K562 (cell line): Measurements from ENCODE around the gene CHRNB1. TPM values are rescaled to one million over a fixed set of nuclear protein-coding genes. Genes with fewer than 3 reads are reported as not detected.

Experiments used
- ATAC-seq: fragments of 200-7000 bp; cut with Tn5 transposase; 3 replicates; pipeline ENCODE4 v1.9.1; 2020; ENCODE audit warnings: moderate library complexity
- BruUV-seq: library from RNA; stranded (reverse); fragments of 400-500 nt; replicated peaks from 2 replicates; lab custom pipeline; 2021; lab: Mats Ljungman, UMichigan
- CTCF ChIA-PET: fragments of 300-600 bp; formaldehyde crosslinking; extraction: SDS; loops from one replicate; lab custom pipeline; 2021; ENCODE audit warnings: low intra/inter-chr PET ratio; lab: Yijun Ruan, JAX
- POLR2A ChIA-PET: fragments of 300-600, 350-650 bp; sonication (Branson Sonifier 250); formaldehyde crosslinking; extraction: SDS; loops from one replicate; lab custom pipeline; 2021; ENCODE audit warnings: antibody characterized with exemption, inconsistent platforms; lab: Yijun Ruan, JAX
- DNase-seq, 4 experiments: peaks; one replicate each; pipeline versions ENCODE4 v3.0.0 to v3.0.0-alpha.2; 2011 to 2018; ENCODE audit warnings: low spot score in 3 of 4, mixed read lengths in 3 of 4; ENCODE audit errors: extremely low read depth in 1 of 4
- FAIRE-seq: peaks from 2 replicates; lab custom pipeline; 2011; peaks lifted over from hg19 to GRCh38; lab: Jason Lieb, UNC
- H2AFZ ChIP-seq: 2 replicates; pipeline ENCODE4 v1.6.0; 2011; ENCODE audit warnings: low read depth, low read length, control low read depth, inconsistent platforms
- H3K27ac ChIP-seq: fragments of 200-600 bp; 3 replicates; pipeline ENCODE4 v1.8.0; 2011; ENCODE audit warnings: low read depth, mild to moderate bottlenecking, control low read depth, inconsistent platforms, low read length, moderate library complexity, mixed read lengths; ENCODE audit errors: extremely low read depth
- H3K27me3 ChIP-seq, 2 experiments: fragments of 300-600 bp in 1 of 2; 2 replicates in 1 of 2; 3 replicates in 1 of 2; pipeline versions ENCODE4 v1.6.0 to v1.8.0; 2011; ENCODE audit warnings: inconsistent platforms in 2 of 2, low read length in 2 of 2, mild to moderate bottlenecking in 1 of 2, mixed read lengths in 1 of 2, moderate library complexity in 1 of 2; ENCODE audit not compliant: control insufficient read depth in 2 of 2, insufficient read depth in 2 of 2
- H3K36me3 ChIP-seq: fragments of 300-600 bp; 3 replicates; pipeline ENCODE4 v1.8.0; 2011; ENCODE audit warnings: mild to moderate bottlenecking, low read length, inconsistent platforms; ENCODE audit not compliant: control insufficient read depth, insufficient read depth
- H3K4me1 ChIP-seq, 2 experiments: fragments of 200-600 bp in 1 of 2; replicated peaks in 1 of 2; 2 replicates in 1 of 2; 3 replicates in 1 of 2; pipeline versions ENCODE4 v1.5.1 to v1.8.0; 2011; ENCODE audit warnings: inconsistent platforms in 2 of 2, low read length in 2 of 2, mild to moderate bottlenecking in 1 of 2, mixed read lengths in 1 of 2, moderate library complexity in 1 of 2; ENCODE audit not compliant: control insufficient read depth in 2 of 2, insufficient read depth in 2 of 2
- H3K4me2 ChIP-seq: 2 replicates; pipeline ENCODE4 v1.6.1; 2011; ENCODE audit warnings: low read length, control low read depth, inconsistent platforms, mixed read lengths; ENCODE audit not compliant: insufficient read depth
- H3K4me3 ChIP-seq: fragments of 200-600 bp; sonication (generic), shearing (Covaris generic); 2 replicates; pipeline ENCODE4 v1.5.1; 2016; ENCODE audit warnings: control low read depth, inconsistent platforms
- H3K79me2 ChIP-seq: fragments of 200-600 bp; 3 replicates; pipeline ENCODE4 v1.8.0; 2011; ENCODE audit warnings: low read length, inconsistent platforms; ENCODE audit not compliant: control insufficient read depth, insufficient read depth
- H3K9ac ChIP-seq, 2 experiments: 2 replicates each; pipeline versions ENCODE4 v1.6.0 to v1.6.1; 2011; ENCODE audit warnings: low read depth in 2 of 2, low read length in 2 of 2, control low read depth in 1 of 2, inconsistent platforms in 1 of 2, mild to moderate bottlenecking in 1 of 2, mixed read lengths in 1 of 2; ENCODE audit not compliant: insufficient read depth in 1 of 2
- H3K9me1 ChIP-seq: one replicate; pipeline ENCODE4 v1.6.0; 2011; ENCODE audit warnings: inconsistent platforms, mild to moderate bottlenecking, low read length, moderate library complexity; ENCODE audit not compliant: control insufficient read depth, insufficient read depth
- H3K9me3 ChIP-seq: replicated peaks from 2 replicates; pipeline ENCODE4 v1.5.1; 2011; ENCODE audit warnings: low read depth, low read length, inconsistent platforms; ENCODE audit not compliant: control insufficient read depth, insufficient read depth
- H4K20me1 ChIP-seq: replicated peaks from 2 replicates; pipeline ENCODE4 v1.6.1; 2011; ENCODE audit warnings: low read length, inconsistent platforms, mixed read lengths; ENCODE audit not compliant: control insufficient read depth, insufficient read depth
- ARID4B ChIP-seq: sonication (generic); formaldehyde crosslinking; IDR thresholded peaks from 2 replicates; pipeline ENCODE4 v1.8.0; 2022; ENCODE audit warnings: mild to moderate bottlenecking, missing genetic modification reagents
- RBM25 ChIP-seq: fragments of 200-400 bp; formaldehyde crosslinking; IDR thresholded peaks from 2 replicates; pipeline ENCODE4 v1.6.1; 2018; ENCODE audit warnings: low read length, low read depth, moderate library complexity; ENCODE audit not compliant: severe bottlenecking
- ZFP36 ChIP-seq: fragments of 150-350 bp; IDR thresholded peaks from 2 replicates; pipeline ENCODE4 v1.6.1; 2018; ENCODE audit warnings: low read length, low read depth; ENCODE audit not compliant: partially characterized antibody
- ZNF121 ChIP-seq: sonication (generic); formaldehyde crosslinking; conservative IDR thresholded peaks from 2 replicates; pipeline ENCODE4 v1.8.0; 2022; ENCODE audit warnings: missing genetic modification reagents
- ZNF239 ChIP-seq: fragments of 250-450 bp; sonication (Bioruptor Pico); IDR thresholded peaks from 2 replicates; pipeline ENCODE4 v1.4.0; 2020; ENCODE audit warnings: mild to moderate bottlenecking
- WGBS: fragments of 100-300 bp; shearing (Covaris generic); methylation state at CpG from one replicate; pipeline ENCODE4 v1.1.6; 2016; ENCODE audit warnings: low coverage, mixed read lengths; ENCODE audit not compliant: insufficient coverage; ENCODE audit errors: missing lambda C conversion rate; 5-methylcytosine and 5-hydroxymethylcytosine counted together
- in situ Hi-C: fragments of 300-500 bp; cut with MboI; formaldehyde crosslinking; loops from 4 replicates; pipeline ENCODE4 v1.15.0; 2018; ENCODE audit warnings: inconsistent platforms, mixed read lengths
- intact Hi-C: fragments of 100-400 bp; cut with micrococcal nuclease; formaldehyde crosslinking; loops from 2 replicates; pipeline ENCODE4 v1.14.2; 2022
- polyA plus RNA-seq, 8 experiments: library from polyadenylated mRNA; depleted of rRNA in 4 of 8; stranded (reverse) in 5 of 8; unstranded in 3 of 8; fragments of >200 nt; fragmentation: Nextera tagmentation in 2 of 8; fragmentation: Illumina TruSeq in 1 of 8; extraction: Ambion mirVana in 2 of 8; extraction: Trizol in 1 of 8; gene quantifications; 2 replicates each; pipeline versions ENCODE4 v1.2.1 to v1.2.3, GENCODE V29; 2011 to 2014; ENCODE audit warnings: inconsistent platforms in 1 of 8, missing spikeins in 1 of 8
- total RNA-seq, 7 experiments: library from RNA; depleted of rRNA in 6 of 7; stranded (reverse); fragments of >200 nt in 6 of 7; fragmentation: Illumina TruSeq in 2 of 7; extraction: Trizol in 2 of 7; gene quantifications; 2 replicates each; pipeline versions ENCODE4 v1.2.1 to v1.2.3, GENCODE V29; 2011 to 2021; ENCODE audit warnings: low replicate concordance in 1 of 7

The CHRNB1 gene
- total and polyA plus RNA-seq, 9 of the 15 experiments (the other 6 are each of a cell fraction or from before 2014, with no cell fraction given): 4.7 to 12.3 (median 6.8) TPM

DNA sequence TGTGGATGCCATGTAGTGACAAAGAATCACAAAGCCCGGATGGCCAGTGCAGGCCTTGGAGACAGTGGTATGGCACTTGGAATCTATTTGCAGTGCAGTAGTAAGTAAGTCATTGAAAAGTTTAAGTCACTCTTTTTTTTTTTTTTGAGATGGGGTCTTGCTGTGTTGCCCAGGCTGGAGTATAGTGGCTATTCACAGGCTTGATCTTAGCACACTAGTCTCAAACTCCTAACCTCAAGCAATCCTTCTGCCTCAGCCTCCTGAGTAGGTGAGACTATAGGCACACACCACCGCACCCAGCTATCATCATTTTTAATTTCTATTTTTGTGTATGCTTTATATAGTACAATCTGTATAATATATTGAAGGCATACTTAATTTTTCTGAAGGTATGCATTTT is 46.2 kb upstream of the CHRNB1 start:
- Histone ChIP-seq H2AFZ (no peak overlapping the region), H3K9me3 (no peaks in the 10 kb centered on the region), H3K4me3 (no peak overlapping the region), H4K20me1 (no peaks in the 10 kb centered on the region), H3K79me2 (peaks cover 8% of the 10 kb centered on the region; the same call in 2 of the 3 replicates), H3K9me1 (no peaks in the 10 kb centered on the region), H3K9ac (no peak overlapping the region), H3K27ac (no peak overlapping the region), H3K4me1 (peaks cover 9 to 29% of the 10 kb centered on the region in 2 experiments; a peak in 4 of 5 replicates), H3K4me2 (no peak overlapping the region), H3K36me3 (peaks cover 3% of the 10 kb centered on the region; the same call in 1 of the 3 replicates), H3K27me3 (no peaks in the 10 kb centered on the region)
- DNase-seq (no peak), ATAC-seq (no peak), FAIRE-seq (no peak)
- intact Hi-C loops (no loop called here), in situ Hi-C loops (no loop called here)
- CTCF ChIA-PET: no interaction called here
- no TSS peak for BruUV-seq
- 70% methylated on average over 2 of the region's 2 CpGs for WGBS
- POLR2A ChIA-PET: interaction anchor here (0.8 to 1.2 kb wide), 2 partner anchors 12 to 78 kb away, joined by 3 read pairs; no protein-coding TSS in a partner anchor
- TF ChIP-seq RBM25 (peak; percentile 41), ZNF239 (CRISPR knock-in tag) (no peak), ZNF121 (CRISPR knock-in tag) (peak; percentile 85)

DNA sequence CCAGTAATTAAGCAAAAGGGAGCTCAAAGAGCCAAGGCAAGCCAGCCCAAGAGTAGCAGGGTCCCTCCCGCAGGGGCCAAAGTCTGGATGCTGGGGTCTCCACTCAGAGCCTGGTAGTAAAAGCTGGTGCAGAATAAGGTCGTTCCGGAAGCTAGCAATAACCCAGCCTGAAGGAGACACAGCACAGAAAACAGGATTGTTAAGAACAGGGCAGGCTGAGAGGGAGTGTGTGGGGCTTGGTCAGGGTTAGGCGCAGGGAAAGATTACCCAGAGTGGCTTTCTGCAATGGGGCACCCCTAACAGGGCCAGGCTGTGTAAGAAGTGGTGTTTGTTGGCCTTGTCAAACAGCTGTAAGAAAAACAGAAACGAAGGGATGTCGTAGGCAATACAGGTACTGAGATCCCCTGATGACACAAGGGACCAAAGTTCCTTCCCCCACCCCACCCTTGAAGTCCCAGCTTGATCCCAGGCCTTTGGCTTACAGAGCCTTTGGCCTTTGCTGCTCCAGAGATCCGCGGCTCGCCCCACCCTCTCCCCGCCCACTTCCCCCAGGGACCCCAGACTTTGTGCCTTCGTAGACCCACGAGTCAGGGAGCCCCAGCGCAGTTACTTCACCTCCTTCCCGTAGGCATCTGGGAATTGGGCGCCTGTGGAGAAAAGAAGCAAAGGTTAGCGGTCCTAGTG is 41.7 kb upstream of the CHRNB1 start:
- in situ Hi-C loops: no loop called here
- DNase-seq (peak in 3 of 4 experiments; percentile 51 to 57 (median 55)), ATAC-seq (peak; percentile 4; the same call in 2 of the 3 replicates), FAIRE-seq (no peak)
- H3K9ac ChIP-seq: peak overlapping the region; percentile 75 to 85
- H2AFZ ChIP-seq: peak overlapping the region; percentile 90
- H3K4me3 ChIP-seq: peak overlapping the region; percentile 68
- H3K4me2 ChIP-seq: peak overlapping the region; percentile 79
- no peaks in the 10 kb centered on the region for H4K20me1 ChIP-seq
- H3K4me1 ChIP-seq: peaks cover 11 to 25% of the 10 kb centered on the region in 2 experiments; a peak in 3 of 5 replicates
- no peaks in the 10 kb centered on the region for H3K9me1 ChIP-seq
- H3K79me2 ChIP-seq: peaks cover 8% of the 10 kb centered on the region; the same call in 2 of the 3 replicates
- ChIA-PET POLR2A (interaction anchor here (0.6 to 1.8 kb wide), 9 partner anchors 17 to 194 kb away, joined by 3 to 23 read pairs (median 3); partner anchors contain the start of genes POLR2A, TNK1 and ZBTB4), CTCF (no interaction called here)
- intact Hi-C loops: loop anchor here (5.0 kb wide), 2 partner anchors 34 to 79 kb away; partner anchors contain the start of genes FGF11, POLR2A, SLC35G6 and TMEM102
- TF ChIP-seq ARID4B (0 out of 2 replicates have a peak, but pooled peaks have one; percentile 20), ZFP36 (no peak)
- peaks cover 3% of the 10 kb centered on the region; the same call in 1 of the 3 replicates for H3K36me3 ChIP-seq
- H3K27ac ChIP-seq: peak overlapping the region; percentile 69
- no peaks in the 10 kb centered on the region for H3K27me3 ChIP-seq
- 17% methylated on average over 12 of the region's 16 CpGs for WGBS
- H3K9me3 ChIP-seq: no peaks in the 10 kb centered on the region
- BruUV-seq: TSS peak; percentile 86
